Prostate gland (tissue), 2 donors: ENCODE measurements around the gene GPRIN2.

Experiments used
- POLR2A ChIP-seq: fragments of 450-650 bp; IDR thresholded peaks from one replicate; pipeline ENCODE4 v1.6.1; 2016; ENCODE audit warnings: antibody characterized with exemption, mild to moderate bottlenecking
- TF ChIP-seq, protein P1 (sequence below), 4 experiments: fragments of 200-600 bp in 2 of 4; fragments of 450-650 bp in 2 of 4; sonication (generic) in 2 of 4; IDR thresholded peaks; 1 replicate in 3 of 4; 2 replicates in 1 of 4; pipeline ENCODE4 v1.5.1; 2016 to 2019; ENCODE audit warnings: antibody characterized with exemption in 4 of 4, mild to moderate bottlenecking in 2 of 4, moderate library complexity in 2 of 4

DNA sequence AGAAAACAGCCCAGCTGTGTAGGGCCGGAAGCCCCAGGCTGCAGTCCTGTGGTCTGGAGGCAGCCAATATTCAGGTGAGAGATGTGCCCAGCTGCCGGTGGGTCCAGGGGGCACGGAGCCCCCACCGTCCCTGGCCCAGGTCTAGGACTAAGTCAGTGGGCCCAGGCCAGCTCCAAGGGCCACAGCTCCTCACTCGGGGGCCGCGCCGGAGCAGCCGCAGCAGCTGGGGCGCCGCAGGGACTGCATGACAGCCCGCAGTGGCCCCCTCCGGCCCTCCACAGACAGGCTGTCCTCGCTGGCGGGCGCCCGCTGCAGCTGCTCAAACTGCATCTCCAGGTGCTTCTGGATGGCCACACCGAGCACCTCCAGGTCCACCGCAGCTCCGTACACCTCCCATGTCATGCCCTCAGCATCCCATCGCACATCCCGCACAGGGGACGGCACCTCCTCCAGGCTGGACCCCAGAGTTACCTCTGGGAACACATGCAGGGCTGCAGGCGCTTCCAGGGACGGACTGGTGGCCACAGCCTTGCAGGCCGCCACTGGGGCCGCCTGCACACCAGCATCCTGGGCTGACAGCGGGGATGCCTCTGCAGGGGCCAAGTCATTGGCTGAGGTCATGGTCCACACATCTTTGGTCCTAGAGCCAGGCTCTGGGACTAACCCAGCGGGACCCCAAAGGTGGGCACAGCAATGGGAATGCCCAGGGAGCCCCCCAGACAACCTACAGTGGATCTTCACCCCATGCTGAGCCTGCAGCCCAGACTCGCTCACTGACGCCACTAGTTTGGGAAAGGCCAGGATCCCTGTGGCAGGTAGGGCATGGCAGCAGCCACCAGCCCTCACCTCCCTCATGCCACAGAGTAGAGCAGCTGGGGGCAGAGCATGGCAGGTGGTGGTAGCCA is 7.0 kb downstream of the GPRIN2 start:
- TF ChIP-seq POLR2A: no peak
- TF ChIP-seq, protein P1, sequence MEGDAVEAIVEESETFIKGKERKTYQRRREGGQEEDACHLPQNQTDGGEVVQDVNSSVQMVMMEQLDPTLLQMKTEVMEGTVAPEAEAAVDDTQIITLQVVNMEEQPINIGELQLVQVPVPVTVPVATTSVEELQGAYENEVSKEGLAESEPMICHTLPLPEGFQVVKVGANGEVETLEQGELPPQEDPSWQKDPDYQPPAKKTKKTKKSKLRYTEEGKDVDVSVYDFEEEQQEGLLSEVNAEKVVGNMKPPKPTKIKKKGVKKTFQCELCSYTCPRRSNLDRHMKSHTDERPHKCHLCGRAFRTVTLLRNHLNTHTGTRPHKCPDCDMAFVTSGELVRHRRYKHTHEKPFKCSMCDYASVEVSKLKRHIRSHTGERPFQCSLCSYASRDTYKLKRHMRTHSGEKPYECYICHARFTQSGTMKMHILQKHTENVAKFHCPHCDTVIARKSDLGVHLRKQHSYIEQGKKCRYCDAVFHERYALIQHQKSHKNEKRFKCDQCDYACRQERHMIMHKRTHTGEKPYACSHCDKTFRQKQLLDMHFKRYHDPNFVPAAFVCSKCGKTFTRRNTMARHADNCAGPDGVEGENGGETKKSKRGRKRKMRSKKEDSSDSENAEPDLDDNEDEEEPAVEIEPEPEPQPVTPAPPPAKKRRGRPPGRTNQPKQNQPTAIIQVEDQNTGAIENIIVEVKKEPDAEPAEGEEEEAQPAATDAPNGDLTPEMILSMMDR (IDR thresholded peaks at IDR 0.05): no peak
